ENCODE data around the gene TTLL11. TPM values are rescaled to one million over a fixed set of nuclear protein-coding genes. Genes with fewer than 3 reads are reported as not detected.

The TTLL11 gene
- total and polyA plus RNA-seq, 2 of the 8 experiments (the other 6 are each of a cell fraction or from before 2014, with no cell fraction given), result 0.56 to 0.80 TPM

DNA sequence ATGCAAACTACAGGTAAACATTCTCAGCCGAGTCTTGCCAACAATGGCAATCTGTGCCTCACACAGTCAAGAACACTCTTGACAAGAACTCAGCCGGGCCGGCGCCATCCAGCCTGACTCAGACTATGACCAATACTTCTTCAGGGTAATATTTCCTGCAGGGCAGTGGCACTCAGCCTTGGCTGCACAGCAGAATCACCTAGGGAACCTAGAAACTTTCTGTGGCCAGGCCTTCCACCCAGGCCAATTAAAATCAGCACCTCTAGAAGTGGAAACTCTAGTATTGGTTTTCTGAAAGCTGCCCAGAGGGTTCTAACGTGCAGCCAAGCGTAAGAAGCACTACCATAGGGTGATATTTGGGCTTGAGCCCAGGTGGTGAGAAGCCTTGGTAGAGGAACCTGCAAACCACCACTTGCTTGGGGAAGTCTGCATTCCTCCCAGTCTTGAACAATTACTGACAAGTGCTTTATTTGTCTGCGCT lies 120.6 kb downstream of the TTLL11 start (continued):
- TF ChIP-seq, protein P1, sequence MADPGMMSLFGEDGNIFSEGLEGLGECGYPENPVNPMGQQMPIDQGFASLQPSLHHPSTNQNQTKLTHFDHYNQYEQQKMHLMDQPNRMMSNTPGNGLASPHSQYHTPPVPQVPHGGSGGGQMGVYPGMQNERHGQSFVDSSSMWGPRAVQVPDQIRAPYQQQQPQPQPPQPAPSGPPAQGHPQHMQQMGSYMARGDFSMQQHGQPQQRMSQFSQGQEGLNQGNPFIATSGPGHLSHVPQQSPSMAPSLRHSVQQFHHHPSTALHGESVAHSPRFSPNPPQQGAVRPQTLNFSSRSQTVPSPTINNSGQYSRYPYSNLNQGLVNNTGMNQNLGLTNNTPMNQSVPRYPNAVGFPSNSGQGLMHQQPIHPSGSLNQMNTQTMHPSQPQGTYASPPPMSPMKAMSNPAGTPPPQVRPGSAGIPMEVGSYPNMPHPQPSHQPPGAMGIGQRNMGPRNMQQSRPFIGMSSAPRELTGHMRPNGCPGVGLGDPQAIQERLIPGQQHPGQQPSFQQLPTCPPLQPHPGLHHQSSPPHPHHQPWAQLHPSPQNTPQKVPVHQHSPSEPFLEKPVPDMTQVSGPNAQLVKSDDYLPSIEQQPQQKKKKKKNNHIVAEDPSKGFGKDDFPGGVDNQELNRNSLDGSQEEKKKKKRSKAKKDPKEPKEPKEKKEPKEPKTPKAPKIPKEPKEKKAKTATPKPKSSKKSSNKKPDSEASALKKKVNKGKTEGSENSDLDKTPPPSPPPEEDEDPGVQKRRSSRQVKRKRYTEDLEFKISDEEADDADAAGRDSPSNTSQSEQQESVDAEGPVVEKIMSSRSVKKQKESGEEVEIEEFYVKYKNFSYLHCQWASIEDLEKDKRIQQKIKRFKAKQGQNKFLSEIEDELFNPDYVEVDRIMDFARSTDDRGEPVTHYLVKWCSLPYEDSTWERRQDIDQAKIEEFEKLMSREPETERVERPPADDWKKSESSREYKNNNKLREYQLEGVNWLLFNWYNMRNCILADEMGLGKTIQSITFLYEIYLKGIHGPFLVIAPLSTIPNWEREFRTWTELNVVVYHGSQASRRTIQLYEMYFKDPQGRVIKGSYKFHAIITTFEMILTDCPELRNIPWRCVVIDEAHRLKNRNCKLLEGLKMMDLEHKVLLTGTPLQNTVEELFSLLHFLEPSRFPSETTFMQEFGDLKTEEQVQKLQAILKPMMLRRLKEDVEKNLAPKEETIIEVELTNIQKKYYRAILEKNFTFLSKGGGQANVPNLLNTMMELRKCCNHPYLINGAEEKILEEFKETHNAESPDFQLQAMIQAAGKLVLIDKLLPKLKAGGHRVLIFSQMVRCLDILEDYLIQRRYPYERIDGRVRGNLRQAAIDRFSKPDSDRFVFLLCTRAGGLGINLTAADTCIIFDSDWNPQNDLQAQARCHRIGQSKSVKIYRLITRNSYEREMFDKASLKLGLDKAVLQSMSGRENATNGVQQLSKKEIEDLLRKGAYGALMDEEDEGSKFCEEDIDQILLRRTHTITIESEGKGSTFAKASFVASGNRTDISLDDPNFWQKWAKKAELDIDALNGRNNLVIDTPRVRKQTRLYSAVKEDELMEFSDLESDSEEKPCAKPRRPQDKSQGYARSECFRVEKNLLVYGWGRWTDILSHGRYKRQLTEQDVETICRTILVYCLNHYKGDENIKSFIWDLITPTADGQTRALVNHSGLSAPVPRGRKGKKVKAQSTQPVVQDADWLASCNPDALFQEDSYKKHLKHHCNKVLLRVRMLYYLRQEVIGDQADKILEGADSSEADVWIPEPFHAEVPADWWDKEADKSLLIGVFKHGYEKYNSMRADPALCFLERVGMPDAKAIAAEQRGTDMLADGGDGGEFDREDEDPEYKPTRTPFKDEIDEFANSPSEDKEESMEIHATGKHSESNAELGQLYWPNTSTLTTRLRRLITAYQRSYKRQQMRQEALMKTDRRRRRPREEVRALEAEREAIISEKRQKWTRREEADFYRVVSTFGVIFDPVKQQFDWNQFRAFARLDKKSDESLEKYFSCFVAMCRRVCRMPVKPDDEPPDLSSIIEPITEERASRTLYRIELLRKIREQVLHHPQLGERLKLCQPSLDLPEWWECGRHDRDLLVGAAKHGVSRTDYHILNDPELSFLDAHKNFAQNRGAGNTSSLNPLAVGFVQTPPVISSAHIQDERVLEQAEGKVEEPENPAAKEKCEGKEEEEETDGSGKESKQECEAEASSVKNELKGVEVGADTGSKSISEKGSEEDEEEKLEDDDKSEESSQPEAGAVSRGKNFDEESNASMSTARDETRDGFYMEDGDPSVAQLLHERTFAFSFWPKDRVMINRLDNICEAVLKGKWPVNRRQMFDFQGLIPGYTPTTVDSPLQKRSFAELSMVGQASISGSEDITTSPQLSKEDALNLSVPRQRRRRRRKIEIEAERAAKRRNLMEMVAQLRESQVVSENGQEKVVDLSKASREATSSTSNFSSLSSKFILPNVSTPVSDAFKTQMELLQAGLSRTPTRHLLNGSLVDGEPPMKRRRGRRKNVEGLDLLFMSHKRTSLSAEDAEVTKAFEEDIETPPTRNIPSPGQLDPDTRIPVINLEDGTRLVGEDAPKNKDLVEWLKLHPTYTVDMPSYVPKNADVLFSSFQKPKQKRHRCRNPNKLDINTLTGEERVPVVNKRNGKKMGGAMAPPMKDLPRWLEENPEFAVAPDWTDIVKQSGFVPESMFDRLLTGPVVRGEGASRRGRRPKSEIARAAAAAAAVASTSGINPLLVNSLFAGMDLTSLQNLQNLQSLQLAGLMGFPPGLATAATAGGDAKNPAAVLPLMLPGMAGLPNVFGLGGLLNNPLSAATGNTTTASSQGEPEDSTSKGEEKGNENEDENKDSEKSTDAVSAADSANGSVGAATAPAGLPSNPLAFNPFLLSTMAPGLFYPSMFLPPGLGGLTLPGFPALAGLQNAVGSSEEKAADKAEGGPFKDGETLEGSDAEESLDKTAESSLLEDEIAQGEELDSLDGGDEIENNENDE (IDR thresholded peaks at IDR 0.05; ENCODE audit: insufficient replicate concordance, low read length), result no peak
- TF ChIP-seq BRCA1 (IDR thresholded peaks at IDR 0.05; ENCODE audit: low read depth, low read length) (no peak), NRF1 (IDR thresholded peaks at IDR 0.05; ENCODE audit: low read depth, low read length) (no peak), EZH2 (IDR thresholded peaks at IDR 0.05; ENCODE audit: low read depth, low read length, severe bottlenecking) (no peak)

Measured in H1 (cell line).